SH-SY5Y (cell line): ENCODE measurements around the gene RGSL1.

Experiments
- GATA2 ChIP-seq: IDR thresholded peaks from 2 replicates; pipeline ENCODE4 v1.6.1; 2011; ENCODE audit warnings: mild to moderate bottlenecking, low read depth, low read length
- GATA3 ChIP-seq: IDR thresholded peaks from 2 replicates; pipeline ENCODE4 v1.6.1; 2011; ENCODE audit warnings: low read depth, mild to moderate bottlenecking, low read length, moderate library complexity

- TF ChIP-seq GATA2, result no peak
- no peak for TF ChIP-seq GATA3
These were observed 152.0 kb downstream of the RGSL1 start for GRCh38 chr1:182601913-182602312.
